ENCODE results near the gene SCN8A.

The SCN8A gene

GRCh38 chr12:51744235-51744634 is 153.2 kb downstream of the SCN8A start:
- no peak overlapping the region for H3K4me3 Mint-ChIP-seq
- peaks cover 25% of the 10 kb centered on the region for H3K27me3 Mint-ChIP-seq
- peaks cover 14% of the 10 kb centered on the region for H3K9me3 Mint-ChIP-seq
- H3K4me1 Mint-ChIP-seq (ENCODE audit: low read depth) = no peaks in the 10 kb centered on the region
- H3K27ac Mint-ChIP-seq = no peak overlapping the region
- H3K36me3 Mint-ChIP-seq (ENCODE audit: low read depth) = no peaks in the 10 kb centered on the region
- DNase-seq = no peak

- Mint-ChIP-seq H3K36me3 (ENCODE audit: low read depth) (no peaks in the 10 kb centered on the region), H3K9me3 (peaks cover 14% of the 10 kb centered on the region), H3K4me1 (ENCODE audit: low read depth) (no peaks in the 10 kb centered on the region), H3K27me3 (peaks cover 28% of the 10 kb centered on the region), H3K4me3 (no peak overlapping the region), H3K27ac (no peak overlapping the region)
- no peak for DNase-seq
Measured at GRCh38 chr12:51744957-51745356, 153.9 kb downstream of the SCN8A start.

- no peaks in the 10 kb centered on the region for H3K36me3 Mint-ChIP-seq (ENCODE audit: low read depth)
- no peaks in the 10 kb centered on the region for H3K4me1 Mint-ChIP-seq (ENCODE audit: low read depth)
- H3K4me3 Mint-ChIP-seq = no peak overlapping the region
- no peak overlapping the region for H3K27ac Mint-ChIP-seq
- no peak for DNase-seq
- H3K27me3 Mint-ChIP-seq = peaks cover 28% of the 10 kb centered on the region
- H3K9me3 Mint-ChIP-seq = peaks cover 4% of the 10 kb centered on the region
Measured at GRCh38 chr12:51746416-51746815, 155.4 kb downstream of the SCN8A start.

GRCh38 chr12:51748235-51748634 is 157.2 kb downstream of the SCN8A start:
- peaks cover 21% of the 10 kb centered on the region for H3K27me3 Mint-ChIP-seq
- no peaks in the 10 kb centered on the region for H3K9me3 Mint-ChIP-seq
- H3K4me3 Mint-ChIP-seq = no peak overlapping the region
- DNase-seq = no peak
- no peak overlapping the region for H3K27ac Mint-ChIP-seq
- no peaks in the 10 kb centered on the region for H3K4me1 Mint-ChIP-seq (ENCODE audit: low read depth)
- no peaks in the 10 kb centered on the region for H3K36me3 Mint-ChIP-seq (ENCODE audit: low read depth)

- H3K36me3 Mint-ChIP-seq (ENCODE audit: low read depth) = no peaks in the 10 kb centered on the region
- H3K27me3 Mint-ChIP-seq = peaks cover 17% of the 10 kb centered on the region
- no peak overlapping the region for H3K4me3 Mint-ChIP-seq
- no peaks in the 10 kb centered on the region for H3K9me3 Mint-ChIP-seq
- H3K4me1 Mint-ChIP-seq (ENCODE audit: low read depth) = no peaks in the 10 kb centered on the region
- DNase-seq = no peak
- H3K27ac Mint-ChIP-seq = no peak overlapping the region
Measured at GRCh38 chr12:51749206-51749985, 158.4 kb downstream of the SCN8A start.

- no peak overlapping the region for H3K4me3 Mint-ChIP-seq
- no peaks in the 10 kb centered on the region for H3K4me1 Mint-ChIP-seq (ENCODE audit: low read depth)
- no peak for DNase-seq
- H3K36me3 Mint-ChIP-seq (ENCODE audit: low read depth) = no peaks in the 10 kb centered on the region
- no peak overlapping the region for H3K27ac Mint-ChIP-seq
- no peaks in the 10 kb centered on the region for H3K9me3 Mint-ChIP-seq
- H3K27me3 Mint-ChIP-seq = peaks cover 14% of the 10 kb centered on the region
Measured at GRCh38 chr12:51749986-51750317, 158.9 kb downstream of the SCN8A start.

GRCh38 chr12:51751661-51752060 is 160.6 kb downstream of the SCN8A start:
- Mint-ChIP-seq H3K9me3 (no peaks in the 10 kb centered on the region), H3K27me3 (peaks cover 23% of the 10 kb centered on the region), H3K27ac (no peak overlapping the region), H3K36me3 (ENCODE audit: low read depth) (no peaks in the 10 kb centered on the region), H3K4me1 (ENCODE audit: low read depth) (no peaks in the 10 kb centered on the region), H3K4me3 (no peak overlapping the region)
- DNase-seq = no peak

- Mint-ChIP-seq H3K27me3 (peaks cover 26% of the 10 kb centered on the region), H3K4me3 (no peak overlapping the region), H3K4me1 (ENCODE audit: low read depth) (no peaks in the 10 kb centered on the region), H3K27ac (no peak overlapping the region), H3K9me3 (no peaks in the 10 kb centered on the region), H3K36me3 (ENCODE audit: low read depth) (no peaks in the 10 kb centered on the region)
- DNase-seq = no peak
Measured at GRCh38 chr12:51752234-51752889, 161.3 kb downstream of the SCN8A start.

GRCh38 chr12:51753980-51754675 is 163.1 kb downstream of the SCN8A start:
- H3K4me1 Mint-ChIP-seq (ENCODE audit: low read depth) = no peaks in the 10 kb centered on the region
- DNase-seq = no peak
- H3K4me3 Mint-ChIP-seq = no peak overlapping the region
- H3K27me3 Mint-ChIP-seq = peaks cover 21% of the 10 kb centered on the region
- no peaks in the 10 kb centered on the region for H3K9me3 Mint-ChIP-seq
- H3K36me3 Mint-ChIP-seq (ENCODE audit: low read depth) = no peaks in the 10 kb centered on the region
- no peak overlapping the region for H3K27ac Mint-ChIP-seq

- Mint-ChIP-seq H3K36me3 (ENCODE audit: low read depth) (no peaks in the 10 kb centered on the region), H3K27ac (no peak overlapping the region), H3K9me3 (no peaks in the 10 kb centered on the region), H3K4me3 (no peak overlapping the region), H3K27me3 (peaks cover 15% of the 10 kb centered on the region), H3K4me1 (ENCODE audit: low read depth) (no peaks in the 10 kb centered on the region)
- DNase-seq = no peak
Measured at GRCh38 chr12:51755251-51755650, 164.2 kb downstream of the SCN8A start.

- no peak overlapping the region for H3K4me3 Mint-ChIP-seq
- no peaks in the 10 kb centered on the region for H3K4me1 Mint-ChIP-seq (ENCODE audit: low read depth)
- H3K9me3 Mint-ChIP-seq = no peaks in the 10 kb centered on the region
- no peak overlapping the region for H3K27ac Mint-ChIP-seq
- H3K36me3 Mint-ChIP-seq (ENCODE audit: low read depth) = no peaks in the 10 kb centered on the region
- H3K27me3 Mint-ChIP-seq = peaks cover 12% of the 10 kb centered on the region
- no peak for DNase-seq
Measured at GRCh38 chr12:51759175-51759574, 168.1 kb downstream of the SCN8A start.

GRCh38 chr12:51759695-51760094 is 168.7 kb downstream of the SCN8A start:
- peaks cover 12% of the 10 kb centered on the region for H3K27me3 Mint-ChIP-seq
- DNase-seq = no peak
- H3K27ac Mint-ChIP-seq = no peak overlapping the region
- no peaks in the 10 kb centered on the region for H3K4me1 Mint-ChIP-seq (ENCODE audit: low read depth)
- no peaks in the 10 kb centered on the region for H3K9me3 Mint-ChIP-seq
- H3K4me3 Mint-ChIP-seq = no peak overlapping the region
- no peaks in the 10 kb centered on the region for H3K36me3 Mint-ChIP-seq (ENCODE audit: low read depth)

GRCh38 chr12:51760231-51760630 is 169.2 kb downstream of the SCN8A start:
- no peak overlapping the region for H3K4me3 Mint-ChIP-seq
- H3K9me3 Mint-ChIP-seq = no peaks in the 10 kb centered on the region
- no peaks in the 10 kb centered on the region for H3K4me1 Mint-ChIP-seq (ENCODE audit: low read depth)
- H3K27ac Mint-ChIP-seq = no peak overlapping the region
- peaks cover 12% of the 10 kb centered on the region for H3K27me3 Mint-ChIP-seq
- H3K36me3 Mint-ChIP-seq (ENCODE audit: low read depth) = no peaks in the 10 kb centered on the region
- DNase-seq = no peak

- H3K4me3 Mint-ChIP-seq = no peak overlapping the region
Measured at GRCh38 chr12:51763743-51764142, 172.7 kb downstream of the SCN8A start.

GRCh38 chr12:51766067-51766676 is 175.1 kb downstream of the SCN8A start:
- Mint-ChIP-seq H3K9me3 (no peaks in the 10 kb centered on the region), H3K4me3 (no peak overlapping the region), H3K27ac (no peak overlapping the region), H3K4me1 (ENCODE audit: low read depth) (no peaks in the 10 kb centered on the region), H3K27me3 (no peaks in the 10 kb centered on the region), H3K36me3 (ENCODE audit: low read depth) (no peaks in the 10 kb centered on the region)
- DNase-seq = no peak

More at GRCh38 chr12:51763743-51764142, 172.7 kb downstream of the SCN8A start:
- Mint-ChIP-seq H3K27ac (no peak overlapping the region), H3K36me3 (ENCODE audit: low read depth) (no peaks in the 10 kb centered on the region), H3K27me3 (no peaks in the 10 kb centered on the region), H3K4me1 (ENCODE audit: low read depth) (no peaks in the 10 kb centered on the region), H3K9me3 (no peaks in the 10 kb centered on the region)
- no peak for DNase-seq
